Type B pancreatic cell (in vitro differentiated cells): ENCODE results near the gene MUC6. TPM values are rescaled to one million over a fixed set of nuclear protein-coding genes. Genes with fewer than 3 reads are reported as not detected.

Experiments used
- DNase-seq: peaks from one replicate; pipeline ENCODE4 v3.0.0; 2021; ENCODE audit warnings: mixed read lengths; ENCODE audit not compliant: unreplicated experiment; ENCODE audit errors: extremely low spot score
- H3K27ac Mint-ChIP-seq: 2 replicates; pipeline ENCODE4 v1.8.0; 2021; ENCODE audit warnings: mild to moderate bottlenecking, mixed read lengths
- H3K27me3 Mint-ChIP-seq: 2 replicates; pipeline ENCODE4 v1.8.0; 2021; ENCODE audit warnings: mixed read lengths
- H3K36me3 Mint-ChIP-seq: 2 replicates; pipeline ENCODE4 v1.8.0; 2021; ENCODE audit warnings: mixed read lengths
- H3K4me1 Mint-ChIP-seq: one replicate; pipeline ENCODE4 v1.8.0; 2021; ENCODE audit warnings: mixed read lengths; ENCODE audit not compliant: unreplicated experiment
- H3K4me3 Mint-ChIP-seq: 2 replicates; pipeline ENCODE4 v1.8.0; 2021; ENCODE audit warnings: mild to moderate bottlenecking, mixed read lengths
- H3K9me3 Mint-ChIP-seq: 2 replicates; pipeline ENCODE4 v1.8.0; 2021; ENCODE audit warnings: mixed read lengths
- CTCF ChIP-seq: fragments of 200-600 bp; sonication (generic); conservative IDR thresholded peaks from 2 replicates; pipeline ENCODE4 v1.5.0; 2021; ENCODE audit warnings: antibody characterized with exemption, mild to moderate bottlenecking
- total RNA-seq: library from RNA; stranded (reverse); gene quantifications from 2 replicates; pipeline ENCODE4 v1.2.1, GENCODE V29; 2021; ENCODE audit warnings: low replicate concordance

MUC6 gene
- total RNA-seq, 1 donor from 2014 or later: 0.46 TPM

DNA sequence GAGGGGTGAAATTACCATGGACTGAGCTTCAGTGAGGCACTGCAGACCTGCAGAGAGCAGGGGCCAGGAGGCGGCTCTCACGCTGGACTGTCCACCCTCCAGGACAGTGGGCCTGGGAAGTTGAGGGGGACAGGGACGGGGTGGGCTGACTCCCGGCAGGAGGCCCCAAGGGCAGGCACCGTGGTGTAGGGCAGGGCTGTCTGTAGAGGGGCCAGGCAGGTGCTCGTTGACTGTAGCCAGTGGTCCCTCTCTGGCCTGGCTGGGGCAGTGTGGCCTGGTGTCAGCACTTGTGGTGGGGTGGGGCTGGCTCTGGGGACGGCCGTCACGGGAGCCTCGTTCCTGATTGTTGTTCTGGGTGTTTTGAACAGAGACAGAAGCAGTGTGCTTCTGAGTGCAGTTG, 46.4 kb downstream of the MUC6 start:
- Mint-ChIP-seq H3K27ac (no peak overlapping the region), H3K4me3 (no peak overlapping the region), H3K36me3 (peaks cover 3% of the 10 kb centered on the region), H3K27me3 (no peaks in the 10 kb centered on the region), H3K9me3 (no peaks in the 10 kb centered on the region), H3K4me1 (peaks cover 3% of the 10 kb centered on the region)
- DNase-seq: no peak
- TF ChIP-seq CTCF: no peak

- peaks cover 4% of the 10 kb centered on the region for H3K36me3 Mint-ChIP-seq
- H3K27me3 Mint-ChIP-seq: no peaks in the 10 kb centered on the region
- DNase-seq: no peak
- no peaks in the 10 kb centered on the region for H3K4me1 Mint-ChIP-seq
- no peak for TF ChIP-seq CTCF
- no peaks in the 10 kb centered on the region for H3K9me3 Mint-ChIP-seq
- no peak overlapping the region for H3K4me3 Mint-ChIP-seq
- no peak overlapping the region for H3K27ac Mint-ChIP-seq
Observed at GRCh38 chr11:987671-988070, 48.8 kb downstream of the MUC6 start.

GRCh38 chr11:986952-987305, 49.6 kb downstream of the MUC6 start:
- Mint-ChIP-seq H3K4me3 (no peak overlapping the region), H3K4me1 (no peaks in the 10 kb centered on the region), H3K27me3 (no peaks in the 10 kb centered on the region), H3K27ac (no peak overlapping the region), H3K9me3 (no peaks in the 10 kb centered on the region), H3K36me3 (peaks cover 4% of the 10 kb centered on the region)
- no peak for TF ChIP-seq CTCF
- DNase-seq: no peak

- H3K27ac Mint-ChIP-seq: peak overlapping the region; percentile 46
- H3K4me3 Mint-ChIP-seq: no peak overlapping the region
- H3K27me3 Mint-ChIP-seq: no peaks in the 10 kb centered on the region
- no peaks in the 10 kb centered on the region for H3K9me3 Mint-ChIP-seq
- DNase-seq: no peak
- TF ChIP-seq CTCF: no peak
- H3K36me3 Mint-ChIP-seq: peaks cover 4% of the 10 kb centered on the region
- H3K4me1 Mint-ChIP-seq: no peaks in the 10 kb centered on the region
Observed at GRCh38 chr11:986270-986951, 50.1 kb downstream of the MUC6 start.

GRCh38 chr11:985848-986247, 50.7 kb downstream of the MUC6 start:
- DNase-seq: no peak
- peaks cover 2% of the 10 kb centered on the region for H3K4me1 Mint-ChIP-seq
- H3K36me3 Mint-ChIP-seq: peaks cover 7% of the 10 kb centered on the region
- H3K27ac Mint-ChIP-seq: peak overlapping the region; percentile 46
- no peak overlapping the region for H3K4me3 Mint-ChIP-seq
- no peak for TF ChIP-seq CTCF
- no peaks in the 10 kb centered on the region for H3K27me3 Mint-ChIP-seq
- H3K9me3 Mint-ChIP-seq: no peaks in the 10 kb centered on the region

DNA sequence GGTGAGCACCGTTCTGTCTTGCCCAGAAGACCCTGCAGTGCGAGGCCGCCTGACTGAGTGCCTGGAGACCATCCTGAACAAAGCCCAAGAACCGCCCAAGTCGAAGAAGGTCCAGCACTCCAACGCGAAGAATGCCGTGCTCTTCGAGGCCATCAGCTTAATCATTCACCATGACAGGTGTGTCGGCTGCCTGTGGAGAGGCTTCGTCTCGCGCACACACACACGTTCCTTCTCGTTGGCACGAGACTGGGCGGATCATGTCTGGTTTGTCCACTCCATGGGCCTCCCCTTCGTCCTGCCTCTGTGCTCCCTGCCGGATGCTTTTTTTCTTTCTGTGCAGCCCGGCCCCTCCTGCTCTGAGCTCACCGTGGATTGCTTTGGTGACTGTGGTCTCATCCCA, 51.1 kb downstream of the MUC6 start:
- Mint-ChIP-seq H3K4me3 (no peak overlapping the region), H3K36me3 (peaks cover 10% of the 10 kb centered on the region), H3K27ac (no peak overlapping the region), H3K4me1 (peaks cover 3% of the 10 kb centered on the region), H3K9me3 (no peaks in the 10 kb centered on the region), H3K27me3 (no peaks in the 10 kb centered on the region)
- TF ChIP-seq CTCF: no peak
- DNase-seq: no peak
